SU-DHL-6 (cell line): ENCODE measurements around the gene BLOC1S2.

ENCODE experiments used
- CTCF ChIP-seq: fragments of 200-600 bp; sonication (generic); IDR thresholded peaks from one replicate; pipeline ENCODE4 v1.5.1; 2017; ENCODE audit warnings: antibody characterized with exemption, mild to moderate bottlenecking, low read length, moderate library complexity; ENCODE audit not compliant: insufficient read depth, poor library complexity, severe bottlenecking
- EZH2phosphoT487 ChIP-seq: fragments of 200-600 bp; sonication (generic), shearing (Covaris generic); conservative IDR thresholded peaks from 2 replicates; pipeline ENCODE4 v1.6.1; 2018; ENCODE audit warnings: mild to moderate bottlenecking, antibody characterized with exemption, low read length, moderate library complexity, mixed read lengths

- TF ChIP-seq CTCF (no peak), EZH2phosphoT487 (no peak)
Measured at GRCh38 chr10:100307684-100308083, 21.2 kb upstream of the BLOC1S2 start.
